22Rv1 (cell line): ENCODE results near the gene SESN2.

Experiments used
- CTCF ChIP-seq: fragments of 450-650 bp; IDR thresholded peaks from 2 replicates; pipeline ENCODE4 v1.5.1; 2017; ENCODE audit warnings: mild to moderate bottlenecking
- ZFX ChIP-seq: fragments of 450-650 bp; IDR thresholded peaks from 2 replicates; pipeline ENCODE4 v1.6.1; 2017; ENCODE audit warnings: antibody characterized with exemption, borderline replicate concordance

- no peak for TF ChIP-seq CTCF
- no peak for TF ChIP-seq ZFX
These were observed 23.3 kb upstream of the SESN2 start, which contains the start of gene ATP5IF1 for GRCh38 chr1:28235755-28236655.
